ENCODE data around the gene SLC28A3. TPM values are rescaled to one million over a fixed set of nuclear protein-coding genes. Genes with fewer than 3 reads are reported as not detected.

SLC28A3 gene
- total and polyA plus RNA-seq, 2 of the 8 experiments (the other 6 are each of a cell fraction or from before 2014, with no cell fraction given) = 0.02 TPM; not detected in 1

GRCh38 chr9:84239343-84239742 lies 101.2 kb downstream of the SLC28A3 start:
- TF ChIP-seq TAF7 (optimal IDR thresholded peaks at IDR 0.05; ENCODE audit: borderline replicate concordance, low read depth, low read length) (no peak), KDM5A (IDR thresholded peaks at IDR 0.05; ENCODE audit: low read length) (no peak), RAD21 (IDR thresholded peaks at IDR 0.05 in 1 of 2, conservative IDR thresholded peaks at IDR 0.05 in 1 of 2; ENCODE audit: low read depth in 2 of 2, low read length in 2 of 2) (no peak)
- Histone ChIP-seq H3K4me2 (ENCODE audit: insufficient read depth in 1 of 2, low read depth in 2 of 2, low read length in 2 of 2) (no peak overlapping the region), H3K4me3 (ENCODE audit: extremely low read depth in 1 of 4, insufficient read depth in 2 of 4, low read depth in 3 of 4, low read length in 4 of 4) (no peak overlapping the region), H3K79me1 (ENCODE audit: low read depth, low read length) (no peaks in the 10 kb centered on the region), H3K4ac (replicated peaks; ENCODE audit: insufficient read length, low read depth, low read length) (no peak overlapping the region), H2BK15ac (ENCODE audit: low read length) (no peak overlapping the region), H3K27ac (ENCODE audit: low read depth, low read length) (no peak overlapping the region), H3K9ac (replicated peaks in 1 of 4; ENCODE audit: extremely low read depth in 1 of 4, low read depth in 3 of 4, low read length in 3 of 4) (no peak overlapping the region), H2BK120ac (replicated peaks; ENCODE audit: low read depth, low read length) (peak overlapping the region; percentile 57), H2AK5ac (ENCODE audit: low read depth, low read length) (no peak overlapping the region), H4K8ac (ENCODE audit: extremely low read depth, insufficient read depth, low read length) (no peak overlapping the region), H2BK20ac (ENCODE audit: low read length) (no peak overlapping the region), H4K20me1 (replicated peaks in 1 of 2; ENCODE audit: control insufficient read depth in 1 of 2, insufficient read depth in 2 of 2, low read length in 2 of 2) (no peaks in the 10 kb centered on the region), H3K79me2 (ENCODE audit: control insufficient read depth in 1 of 2, insufficient read depth in 2 of 2, low read length in 2 of 2) (no peaks in the 10 kb centered on the region), H3K14ac (ENCODE audit: insufficient read length) (no peak overlapping the region), H3K4me1 (replicated peaks in 1 of 4; ENCODE audit: control insufficient read depth in 3 of 4, insufficient read depth in 4 of 4, low read length in 3 of 4) (no peaks in the 10 kb centered on the region), H2BK12ac (ENCODE audit: low read depth, low read length) (no peak overlapping the region), H3K27me3 (replicated peaks in 1 of 4; ENCODE audit: control insufficient read depth in 3 of 4, extremely low read depth in 1 of 4, insufficient read depth in 3 of 4, low read length in 3 of 4) (no peaks in the 10 kb centered on the region), H3K23me2 (ENCODE audit: low read depth, low read length) (no peaks in the 10 kb centered on the region), H4K5ac (ENCODE audit: insufficient read length, low read depth, low read length) (no peak overlapping the region), H2BK5ac (ENCODE audit: low read depth, low read length) (no peak overlapping the region), H3K23ac (ENCODE audit: insufficient read length) (no peak overlapping the region), H3K18ac (ENCODE audit: extremely low read depth, low read length) (0 out of 2 replicates have a peak overlapping the region, but pooled peaks have one; percentile 9), H3K56ac (replicated peaks; ENCODE audit: insufficient read length, low read depth, low read length) (no peak overlapping the region), H3K9me3 (ENCODE audit: insufficient read depth in 2 of 2, low read depth in 1 of 2, low read length in 1 of 2) (peaks cover 9 to 12% of the 10 kb centered on the region in 2 experiments; a peak in 3 of 4 replicates), H2AFZ (ENCODE audit: low read length) (no peak overlapping the region), H3K36me3 (ENCODE audit: control insufficient read depth in 2 of 4, insufficient read depth in 4 of 4, low read length in 3 of 4) (peaks cover 0 to 5% (median 2%) of the 10 kb centered on the region in 4 experiments; a peak in 2 of 8 replicates), H4K91ac (replicated peaks; ENCODE audit: insufficient read length, low read length) (no peak overlapping the region)
- FAIRE-seq (no peak), DNase-seq (ENCODE audit: low read depth in 1 of 2, low spot score in 2 of 2) (no peak)
- WGBS, 2 experiments (ENCODE audit: extremely low coverage in 1 of 2, insufficient coverage in 1 of 2, insufficient read length in 1 of 2, insufficient replicate concordance in 2 of 2, low coverage in 1 of 2, low lambda C conversion rate in 2 of 2, missing lambda C conversion rate in 1 of 2) = 95% methylated on average over 2 of the region's 2 CpGs; no CpG with 5 or more reads in 1 of the 2 experiments
- ChIA-PET POLR2A (ENCODE audit: partially characterized antibody) (interaction anchor here (0.9 kb wide), 1 partner anchor 260 kb away, joined by 3 read pairs; the partner anchor contains the start of gene HNRNPK), CTCF (ENCODE audit: partially characterized antibody) (interaction anchor here (0.5 to 3.3 kb wide), 11 partner anchors 9 to 292 kb away, joined by 3 to 20 read pairs (median 4); no protein-coding TSS in a partner anchor)
